Gastroesophageal sphincter (tissue), 4 donors: ENCODE measurements around the gene TMBIM4. TPM values are rescaled to one million over a fixed set of nuclear protein-coding genes. Genes with fewer than 3 reads are reported as not detected.

ENCODE experiments used
- ATAC-seq: fragments of 150-250 bp; one replicate; pipeline ENCODE4 v1.9.1; 2016; ENCODE audit warnings: mild to moderate bottlenecking, moderate library complexity
- H3K27ac ChIP-seq, 4 donors: fragments of 200-600 bp; sonication (generic) in 3 of 4; 1 replicate in 3 of 4; 2 replicates in 1 of 4; pipeline ENCODE4 v1.5.1; 2016 to 2019
- H3K27me3 ChIP-seq: fragments of 200-600 bp; sonication (generic); one replicate; pipeline ENCODE4 v1.5.1; 2019
- H3K36me3 ChIP-seq, 2 donors: fragments of 200-600 bp; sonication (generic); one replicate each; pipeline ENCODE4 v1.5.1; 2019; ENCODE audit warnings: control low read depth in 1 of 2
- H3K4me1 ChIP-seq, 3 donors: fragments of 200-600 bp; sonication (generic); 1 replicate in 2 of 3; 2 replicates in 1 of 3; pipeline ENCODE4 v1.5.1; 2016 to 2019; ENCODE audit warnings: control low read depth in 2 of 3
- H3K4me3 ChIP-seq, 2 donors: fragments of 200-600 bp; sonication (generic); one replicate each; pipeline ENCODE4 v1.5.1; 2019; ENCODE audit warnings: mild to moderate bottlenecking in 1 of 2, moderate library complexity in 1 of 2
- H3K9me3 ChIP-seq, 3 donors: fragments of 200-600 bp; sonication (generic); one replicate each; pipeline ENCODE4 v1.5.1; 2017 to 2019; ENCODE audit warnings: control low read depth in 2 of 3
- EP300 ChIP-seq: sonication (generic); formaldehyde crosslinking; IDR thresholded peaks from one replicate; pipeline ENCODE4 v1.6.1; 2017; ENCODE audit warnings: antibody characterized with exemption, mild to moderate bottlenecking
- POLR2A ChIP-seq, 2 donors: fragments of 450-650 bp; IDR thresholded peaks; one replicate each; pipeline ENCODE4 v1.6.1; 2017; ENCODE audit warnings: antibody characterized with exemption in 2 of 2, mild to moderate bottlenecking in 2 of 2, moderate library complexity in 1 of 2
- POLR2AphosphoS5 ChIP-seq: sonication (generic); formaldehyde crosslinking; IDR thresholded peaks from one replicate; pipeline ENCODE4 v1.6.1; 2017; ENCODE audit warnings: antibody characterized with exemption
- WGBS, 2 donors: methylation state at CpG; one replicate each; pipeline ENCODE4 v1.1.5; 2018; ENCODE audit warnings: low coverage in 1 of 2; 5-methylcytosine and 5-hydroxymethylcytosine counted together
- total RNA-seq, 4 donors: library from RNA; depleted of rRNA; stranded (reverse); fragments of >200 nt; gene quantifications; one replicate each; pipeline ENCODE4 v1.1.0, GENCODE V29; 2016
- TF ChIP-seq, protein P1 (sequence below), 4 experiments: fragments of 200-600 bp in 2 of 4; fragments of 450-650 bp in 2 of 4; sonication (generic) in 1 of 4; IDR thresholded peaks; one replicate each; pipeline ENCODE4 v1.5.1; 2017 to 2019; ENCODE audit warnings: antibody characterized with exemption in 4 of 4, mild to moderate bottlenecking in 2 of 4, moderate library complexity in 2 of 4

The TMBIM4 gene
- total RNA-seq, 4 donors from 2014 or later, result 150 to 162 (median 156) TPM

DNA sequence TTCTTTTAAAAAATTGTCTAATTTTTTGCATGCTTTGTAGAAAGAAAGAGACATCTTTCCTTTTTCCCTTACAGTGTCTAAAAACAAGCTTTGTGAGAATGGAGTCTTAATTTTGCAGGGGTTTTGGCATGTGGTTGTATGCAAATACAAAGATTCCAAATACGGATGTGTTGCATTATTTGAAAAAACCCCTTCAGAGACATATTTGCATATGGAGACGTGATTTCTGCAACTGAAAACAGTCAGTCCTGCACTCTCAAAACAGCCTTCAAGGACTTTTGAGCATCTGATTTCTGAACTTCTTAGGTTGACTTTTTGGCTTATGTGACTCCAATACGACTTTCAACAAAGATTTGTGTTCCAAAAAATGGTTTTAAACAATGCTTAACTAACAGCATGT is 27.0 kb upstream of the TMBIM4 start:
- Histone ChIP-seq H3K4me3 (no peak overlapping the region), H3K9me3 (peaks cover 0 to 7% (median 0%) of the 10 kb centered on the region in 3 donors), H3K27me3 (peaks cover 13% of the 10 kb centered on the region), H3K36me3 (no peaks in the 10 kb centered on the region), H3K27ac (no peak overlapping the region), H3K4me1 (peaks cover 0 to 18% (median 2%) of the 10 kb centered on the region in 3 donors)
- no peak for ATAC-seq
- WGBS, 2 donors, result 34 to 79% methylated on average over 3 of the region's 3 CpGs
- TF ChIP-seq POLR2AphosphoS5 (no peak), POLR2A (IDR thresholded peaks at IDR 0.05) (no peak), EP300 (no peak)
- TF ChIP-seq, protein P1, sequence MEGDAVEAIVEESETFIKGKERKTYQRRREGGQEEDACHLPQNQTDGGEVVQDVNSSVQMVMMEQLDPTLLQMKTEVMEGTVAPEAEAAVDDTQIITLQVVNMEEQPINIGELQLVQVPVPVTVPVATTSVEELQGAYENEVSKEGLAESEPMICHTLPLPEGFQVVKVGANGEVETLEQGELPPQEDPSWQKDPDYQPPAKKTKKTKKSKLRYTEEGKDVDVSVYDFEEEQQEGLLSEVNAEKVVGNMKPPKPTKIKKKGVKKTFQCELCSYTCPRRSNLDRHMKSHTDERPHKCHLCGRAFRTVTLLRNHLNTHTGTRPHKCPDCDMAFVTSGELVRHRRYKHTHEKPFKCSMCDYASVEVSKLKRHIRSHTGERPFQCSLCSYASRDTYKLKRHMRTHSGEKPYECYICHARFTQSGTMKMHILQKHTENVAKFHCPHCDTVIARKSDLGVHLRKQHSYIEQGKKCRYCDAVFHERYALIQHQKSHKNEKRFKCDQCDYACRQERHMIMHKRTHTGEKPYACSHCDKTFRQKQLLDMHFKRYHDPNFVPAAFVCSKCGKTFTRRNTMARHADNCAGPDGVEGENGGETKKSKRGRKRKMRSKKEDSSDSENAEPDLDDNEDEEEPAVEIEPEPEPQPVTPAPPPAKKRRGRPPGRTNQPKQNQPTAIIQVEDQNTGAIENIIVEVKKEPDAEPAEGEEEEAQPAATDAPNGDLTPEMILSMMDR (IDR thresholded peaks at IDR 0.05), result no peak

DNA sequence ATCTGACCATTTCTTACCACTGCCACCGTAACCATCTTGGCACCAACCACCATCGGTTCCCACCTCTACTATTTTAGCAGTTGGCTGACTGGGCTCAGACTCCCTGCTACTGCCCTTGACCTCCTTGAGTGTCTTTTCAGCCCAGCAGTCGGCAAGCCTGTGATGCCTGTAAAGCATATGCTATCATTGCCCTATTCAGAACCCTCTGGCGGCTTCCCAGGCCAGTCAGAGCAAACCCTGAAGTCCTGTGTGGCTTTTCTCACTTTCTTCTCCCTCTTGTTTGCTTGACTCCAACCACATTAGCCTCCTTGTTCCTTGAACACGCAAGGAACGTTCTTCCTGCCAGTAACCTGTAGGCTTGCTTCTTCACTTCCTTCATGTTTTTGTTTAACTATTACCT is 25.4 kb upstream of the TMBIM4 start:
- 83 to 91% methylated on average over 6 of the region's 6 CpGs for WGBS, 2 donors
- peaks cover 0 to 18% (median 2%) of the 10 kb centered on the region in 3 donors for H3K4me1 ChIP-seq
- H3K27me3 ChIP-seq, result peaks cover 6% of the 10 kb centered on the region
- H3K9me3 ChIP-seq, result peaks cover 0 to 5% (median 0%) of the 10 kb centered on the region in 3 donors
- no peak overlapping the region for H3K4me3 ChIP-seq
- TF ChIP-seq, protein P1 (IDR thresholded peaks at IDR 0.05), result no peak
- no peak for TF ChIP-seq POLR2AphosphoS5
- TF ChIP-seq EP300, result no peak
- no peak for TF ChIP-seq POLR2A (IDR thresholded peaks at IDR 0.05)
- H3K27ac ChIP-seq, result no peak overlapping the region
- no peak for ATAC-seq
- H3K36me3 ChIP-seq, result no peaks in the 10 kb centered on the region

DNA sequence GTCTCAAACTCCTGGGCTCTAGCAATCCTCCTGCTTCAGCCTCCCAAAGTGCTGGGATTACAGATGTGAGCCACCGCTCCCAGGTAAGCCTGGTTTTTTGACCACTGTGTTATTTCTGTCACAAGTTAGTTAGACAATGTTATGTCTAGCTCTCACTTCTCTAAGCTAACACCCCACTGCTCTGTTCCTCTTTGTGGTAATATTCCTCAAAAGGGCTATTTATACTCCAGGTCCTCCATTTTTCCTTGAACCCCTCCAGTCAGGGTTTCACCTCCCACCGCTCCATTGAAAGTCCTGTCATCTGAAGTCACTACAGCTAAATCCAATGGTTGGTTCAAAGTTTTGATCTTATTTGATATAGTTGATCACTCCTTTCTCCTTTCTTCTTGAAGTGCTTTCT is 24.3 kb upstream of the TMBIM4 start:
- 87 to 100% methylated on average over 1 to 2 of the region's 2 CpGs for WGBS, 2 donors
- TF ChIP-seq EP300 (no peak), POLR2AphosphoS5 (no peak), POLR2A (IDR thresholded peaks at IDR 0.05) (no peak)
- TF ChIP-seq, protein P1 (IDR thresholded peaks at IDR 0.05), result no peak

GRCh38 chr12:66191547-66192126 is 21.8 kb upstream of the TMBIM4 start:
- Histone ChIP-seq H3K27ac (no peak overlapping the region), H3K4me1 (peaks cover 0 to 13% (median 5%) of the 10 kb centered on the region in 3 donors), H3K4me3 (no peak overlapping the region), H3K9me3 (peaks cover 0 to under 1% (median 0%) of the 10 kb centered on the region in 3 donors), H3K27me3 (peaks cover 38% of the 10 kb centered on the region), H3K36me3 (no peaks in the 10 kb centered on the region)
- 57 to 76% methylated on average over 4 to 7 of the region's 7 CpGs for WGBS, 2 donors
- TF ChIP-seq POLR2A (IDR thresholded peaks at IDR 0.05), result no peak
- no peak for TF ChIP-seq POLR2AphosphoS5
- TF ChIP-seq, protein P1 (IDR thresholded peaks at IDR 0.05), result no peak
- TF ChIP-seq EP300, result no peak
- ATAC-seq, result no peak

More for the DNA sequence above, 24.3 kb upstream of the TMBIM4 start:
- Histone ChIP-seq H3K4me1 (peaks cover 0 to 20% (median 2%) of the 10 kb centered on the region in 3 donors), H3K9me3 (no peaks in the 10 kb centered on the region), H3K27ac (no peak overlapping the region), H3K36me3 (no peaks in the 10 kb centered on the region), H3K27me3 (peaks cover 14% of the 10 kb centered on the region), H3K4me3 (no peak overlapping the region)
- no peak for ATAC-seq
